WTC11 (cell line): ENCODE data around the gene TEX36.

Experiments
- ATF3 ChIP-seq: sonication (generic); formaldehyde crosslinking; conservative IDR thresholded peaks from 2 replicates; pipeline ENCODE4 v1.8.1; 2022; ENCODE audit warnings: mild to moderate bottlenecking, missing genetic modification reagents
- CBFB ChIP-seq: sonication (generic); formaldehyde crosslinking; IDR thresholded peaks from 2 replicates; pipeline ENCODE4 v1.8.1; 2022; ENCODE audit warnings: mild to moderate bottlenecking, low read depth, missing genetic modification reagents
- CTCF ChIP-seq: fragments of 200-600 bp; IDR thresholded peaks from 2 replicates; pipeline ENCODE4 v1.8.0; 2022; ENCODE audit warnings: antibody characterized with exemption
- E2F4 ChIP-seq: sonication (generic); formaldehyde crosslinking; IDR thresholded peaks from 2 replicates; pipeline ENCODE4 v1.8.1; 2022; ENCODE audit warnings: low read depth, mild to moderate bottlenecking, moderate library complexity, missing genetic modification reagents, borderline replicate concordance
- ESRRA ChIP-seq: sonication (generic); formaldehyde crosslinking; IDR thresholded peaks from 2 replicates; pipeline ENCODE4 v1.8.1; 2022; ENCODE audit warnings: mild to moderate bottlenecking, missing genetic modification reagents, borderline replicate concordance
- FOXP1 ChIP-seq: sonication (generic); formaldehyde crosslinking; IDR thresholded peaks from 2 replicates; pipeline ENCODE4 v1.8.0; 2022; ENCODE audit warnings: missing genetic modification reagents, mild to moderate bottlenecking, moderate library complexity, borderline replicate concordance
- HMGXB4 ChIP-seq: sonication (generic); formaldehyde crosslinking; IDR thresholded peaks from 2 replicates; pipeline ENCODE4 v1.8.1; 2023; ENCODE audit warnings: mild to moderate bottlenecking, moderate library complexity, missing genetic modification reagents
- MAX ChIP-seq: sonication (generic); formaldehyde crosslinking; IDR thresholded peaks from 2 replicates; pipeline ENCODE4 v1.8.0; 2022; ENCODE audit warnings: mild to moderate bottlenecking, missing genetic modification reagents
- NR2C2 ChIP-seq: sonication (generic); formaldehyde crosslinking; IDR thresholded peaks from 2 replicates; pipeline ENCODE4 v1.8.0; 2022; ENCODE audit warnings: mild to moderate bottlenecking, missing genetic modification reagents
- SMAD4 ChIP-seq: sonication (generic); formaldehyde crosslinking; IDR thresholded peaks from 2 replicates; pipeline ENCODE4 v1.8.0; 2022; ENCODE audit warnings: mild to moderate bottlenecking, missing genetic modification reagents
- USF1 ChIP-seq: sonication (generic); formaldehyde crosslinking; IDR thresholded peaks from 2 replicates; pipeline ENCODE4 v1.8.0; 2022; ENCODE audit warnings: mild to moderate bottlenecking, missing genetic modification reagents
- USF2 ChIP-seq: sonication (generic); formaldehyde crosslinking; IDR thresholded peaks from 2 replicates; pipeline ENCODE4 v1.8.1; 2023; ENCODE audit warnings: mild to moderate bottlenecking, missing genetic modification reagents, moderate library complexity
- ZBTB43 ChIP-seq: sonication (generic); formaldehyde crosslinking; IDR thresholded peaks from 2 replicates; pipeline ENCODE4 v1.8.1; 2023; ENCODE audit warnings: mild to moderate bottlenecking, missing genetic modification reagents
- ZNF232 ChIP-seq: sonication (generic); formaldehyde crosslinking; IDR thresholded peaks from 2 replicates; pipeline ENCODE4 v1.8.0; 2022; ENCODE audit warnings: mild to moderate bottlenecking, missing genetic modification reagents

- TF ChIP-seq CTCF (no peak), SMAD4 (CRISPR knock-in tag) (no peak), FOXP1 (CRISPR knock-in tag) (no peak), E2F4 (CRISPR knock-in tag) (no peak), USF2 (no peak), ESRRA (CRISPR knock-in tag) (no peak), NR2C2 (no peak), MAX (CRISPR knock-in tag) (no peak), ZNF232 (CRISPR knock-in tag) (no peak), CBFB (CRISPR knock-in tag) (no peak), ZBTB43 (CRISPR knock-in tag) (no peak), HMGXB4 (CRISPR knock-in tag) (no peak), USF1 (no peak), ATF3 (CRISPR knock-in tag) (no peak)
These were observed 8.4 kb upstream of the TEX36 start for GRCh38 chr10:125691160-125691981.
